Midbrain (tissue), 1 donor: Measurements from ENCODE around the gene ZC3HAV1.
"Not testable (repeated sequence)": the region's sequence is repeated elsewhere in the genome, so short reads cannot be mapped to it uniquely, and the experiment has no call there.

Source experiments
- DNase-seq: peaks from one replicate; lab custom pipeline; 2025; lab: John Stamatoyannopoulos, UW

The ZC3HAV1 gene

GRCh38 chr7:139112741-139113250, 3.3 kb upstream of the ZC3HAV1 start:
- no peak for DNase-seq

GRCh38 chr7:139112316-139112715, 2.8 kb upstream of the ZC3HAV1 start:
- DNase-seq: no peak

- DNase-seq: no peak
These were observed 2.3 kb upstream of the ZC3HAV1 start for GRCh38 chr7:139111811-139112301.

- DNase-seq: no peak
These were observed 1.6 kb upstream of the ZC3HAV1 start for GRCh38 chr7:139111147-139111546.

- DNase-seq: no peak
These were observed 477 bp upstream of the ZC3HAV1 start for GRCh38 chr7:139109983-139110411.

GRCh38 chr7:139108266-139109187, 993 bp downstream of the ZC3HAV1 start:
- no peak for DNase-seq

GRCh38 chr7:139106959-139107358, 2.6 kb downstream of the ZC3HAV1 start:
- DNase-seq: no peak

- DNase-seq: not testable (repeated sequence)
These were observed 3.3 kb downstream of the ZC3HAV1 start for GRCh38 chr7:139106227-139106626.

- no peak for DNase-seq
These were observed 4.0 kb downstream of the ZC3HAV1 start for GRCh38 chr7:139105484-139105883.

- DNase-seq: no peak
These were observed 5.4 kb downstream of the ZC3HAV1 start for GRCh38 chr7:139104091-139104450.

- no peak for DNase-seq
These were observed 6.3 kb downstream of the ZC3HAV1 start for GRCh38 chr7:139103057-139103815.

GRCh38 chr7:139101637-139102158, 7.8 kb downstream of the ZC3HAV1 start:
- DNase-seq: not testable (repeated sequence)

- no peak for DNase-seq
These were observed 10.2 kb downstream of the ZC3HAV1 start for GRCh38 chr7:139099172-139099947.

GRCh38 chr7:139095194-139095659, 14.3 kb downstream of the ZC3HAV1 start:
- DNase-seq: no peak

- DNase-seq: no peak
These were observed 14.9 kb downstream of the ZC3HAV1 start for GRCh38 chr7:139094596-139094995.

- no peak for DNase-seq
These were observed 15.5 kb downstream of the ZC3HAV1 start for GRCh38 chr7:139094030-139094429.

- DNase-seq: not testable (repeated sequence)
These were observed 16.0 kb downstream of the ZC3HAV1 start for GRCh38 chr7:139093512-139093911.

GRCh38 chr7:139092090-139092796, 17.3 kb downstream of the ZC3HAV1 start:
- no peak for DNase-seq

- DNase-seq: no peak
These were observed 17.9 kb downstream of the ZC3HAV1 start for GRCh38 chr7:139091677-139091996.

- no peak for DNase-seq
These were observed 20.4 kb downstream of the ZC3HAV1 start for GRCh38 chr7:139089118-139089517.

- DNase-seq: no peak
These were observed 21.3 kb downstream of the ZC3HAV1 start for GRCh38 chr7:139088268-139088667.
